Activated CD8-positive, alpha-beta memory T cell treated with anti-CD3 and anti-CD28 coated beads, Interleukin-2, amount 50 U/mL, for 24 hours (primary cell): ENCODE data around the gene NTN3.

Experiments
- DNase-seq: peaks from one replicate; pipeline ENCODE4 v3.0.0-alpha.2; 2020; ENCODE audit errors: extremely low read depth

Gene NTN3

GRCh38 chr16:2514333-2515179 is 43.5 kb downstream of the NTN3 start:
- no peak for DNase-seq

GRCh38 chr16:2515180-2515851 is 44.2 kb downstream of the NTN3 start:
- no peak for DNase-seq

- DNase-seq = no peak
Measured at GRCh38 chr16:2516391-2517240, 45.5 kb downstream of the NTN3 start.

GRCh38 chr16:2517954-2518605 is 47.0 kb downstream of the NTN3 start:
- DNase-seq = no peak

GRCh38 chr16:2518823-2519710 is 48.0 kb downstream of the NTN3 start:
- no peak for DNase-seq

- DNase-seq = no peak
Measured at GRCh38 chr16:2519711-2520080, 48.6 kb downstream of the NTN3 start.

GRCh38 chr16:2520097-2520783 is 49.1 kb downstream of the NTN3 start, which contains the start of gene AMDHD2:
TSS of gene AMDHD2 (plus strand) at chr16:2520371. CDS start at chr16:2520459, 88 bp downstream.
- DNase-seq = no peak

GRCh38 chr16:2520784-2521531 is 49.9 kb downstream of the NTN3 start:
- DNase-seq = no peak
